Measurements from ENCODE around the gene DDB1. TPM values are rescaled to one million over a fixed set of nuclear protein-coding genes. Genes with fewer than 3 reads are reported as not detected.

Gene DDB1
- total and polyA plus RNA-seq, 9 of the 15 experiments (the other 6 are each of a cell fraction or from before 2014, with no cell fraction given): 172 to 361 (median 266) TPM

DNA sequence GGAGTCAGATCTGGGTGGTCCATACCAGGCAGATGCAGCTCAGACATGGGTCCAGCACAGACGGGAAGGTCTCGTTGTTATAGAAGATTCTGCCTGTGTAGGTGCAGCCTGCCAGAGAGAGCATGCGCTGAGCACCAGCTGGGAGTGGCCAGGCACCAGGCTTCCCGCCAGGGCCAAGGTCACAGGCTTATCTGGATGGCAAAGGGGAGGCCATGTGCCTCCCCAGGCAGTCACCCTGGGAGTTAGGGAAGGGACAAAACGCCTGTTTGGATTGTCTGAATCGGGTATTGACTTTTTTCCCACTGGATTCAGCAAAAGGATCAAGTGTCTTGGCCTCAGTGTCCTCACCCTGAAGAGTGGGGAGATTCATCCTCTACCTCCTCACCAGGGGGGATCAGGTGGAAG is 65.5 kb downstream of the DDB1 start (continued):
- TF ChIP-seq POLR2G (IDR thresholded peaks at IDR 0.05; ENCODE audit: low read depth, low read length) (0 out of 2 replicates have a peak, but pooled peaks have one; percentile 25), ZC3H4 (CRISPR knock-in tag; IDR thresholded peaks at IDR 0.05; ENCODE audit: borderline replicate concordance) (no peak), BHLHE40 (IDR thresholded peaks at IDR 0.05; ENCODE audit: low read length) (0 out of 2 replicates have a peak, but pooled peaks have one; percentile 24), POLR2A (conservative IDR thresholded peaks at IDR 0.05) (0 out of 2 replicates have a peak, but pooled peaks have one; percentile 39), MYC (IDR thresholded peaks at IDR 0.05; ENCODE audit: low read depth, low read length) (peak; percentile 89), MYC (CRISPR knock-in tag; IDR thresholded peaks at IDR 0.05; ENCODE audit: borderline replicate concordance, low read depth) (no peak), RBFOX2 (IDR thresholded peaks at IDR 0.05; ENCODE audit: low read depth, low read length) (peak; percentile 37; the same call in 1 of the 2 replicates)
- TF ChIP-seq, protein P1, sequence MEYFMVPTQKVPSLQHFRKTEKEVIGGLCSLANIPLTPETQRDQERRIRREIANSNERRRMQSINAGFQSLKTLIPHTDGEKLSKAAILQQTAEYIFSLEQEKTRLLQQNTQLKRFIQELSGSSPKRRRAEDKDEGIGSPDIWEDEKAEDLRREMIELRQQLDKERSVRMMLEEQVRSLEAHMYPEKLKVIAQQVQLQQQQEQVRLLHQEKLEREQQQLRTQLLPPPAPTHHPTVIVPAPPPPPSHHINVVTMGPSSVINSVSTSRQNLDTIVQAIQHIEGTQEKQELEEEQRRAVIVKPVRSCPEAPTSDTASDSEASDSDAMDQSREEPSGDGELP (CRISPR knock-in tag; IDR thresholded peaks at IDR 0.05; ENCODE audit: borderline replicate concordance): peak; percentile 61; the same call in 1 of the 2 replicates
- TF ChIP-seq, protein P2, sequence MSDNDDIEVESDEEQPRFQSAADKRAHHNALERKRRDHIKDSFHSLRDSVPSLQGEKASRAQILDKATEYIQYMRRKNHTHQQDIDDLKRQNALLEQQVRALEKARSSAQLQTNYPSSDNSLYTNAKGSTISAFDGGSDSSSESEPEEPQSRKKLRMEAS (CRISPR knock-in tag; IDR thresholded peaks at IDR 0.05): peak; percentile 60
- TF ChIP-seq, protein P3, sequence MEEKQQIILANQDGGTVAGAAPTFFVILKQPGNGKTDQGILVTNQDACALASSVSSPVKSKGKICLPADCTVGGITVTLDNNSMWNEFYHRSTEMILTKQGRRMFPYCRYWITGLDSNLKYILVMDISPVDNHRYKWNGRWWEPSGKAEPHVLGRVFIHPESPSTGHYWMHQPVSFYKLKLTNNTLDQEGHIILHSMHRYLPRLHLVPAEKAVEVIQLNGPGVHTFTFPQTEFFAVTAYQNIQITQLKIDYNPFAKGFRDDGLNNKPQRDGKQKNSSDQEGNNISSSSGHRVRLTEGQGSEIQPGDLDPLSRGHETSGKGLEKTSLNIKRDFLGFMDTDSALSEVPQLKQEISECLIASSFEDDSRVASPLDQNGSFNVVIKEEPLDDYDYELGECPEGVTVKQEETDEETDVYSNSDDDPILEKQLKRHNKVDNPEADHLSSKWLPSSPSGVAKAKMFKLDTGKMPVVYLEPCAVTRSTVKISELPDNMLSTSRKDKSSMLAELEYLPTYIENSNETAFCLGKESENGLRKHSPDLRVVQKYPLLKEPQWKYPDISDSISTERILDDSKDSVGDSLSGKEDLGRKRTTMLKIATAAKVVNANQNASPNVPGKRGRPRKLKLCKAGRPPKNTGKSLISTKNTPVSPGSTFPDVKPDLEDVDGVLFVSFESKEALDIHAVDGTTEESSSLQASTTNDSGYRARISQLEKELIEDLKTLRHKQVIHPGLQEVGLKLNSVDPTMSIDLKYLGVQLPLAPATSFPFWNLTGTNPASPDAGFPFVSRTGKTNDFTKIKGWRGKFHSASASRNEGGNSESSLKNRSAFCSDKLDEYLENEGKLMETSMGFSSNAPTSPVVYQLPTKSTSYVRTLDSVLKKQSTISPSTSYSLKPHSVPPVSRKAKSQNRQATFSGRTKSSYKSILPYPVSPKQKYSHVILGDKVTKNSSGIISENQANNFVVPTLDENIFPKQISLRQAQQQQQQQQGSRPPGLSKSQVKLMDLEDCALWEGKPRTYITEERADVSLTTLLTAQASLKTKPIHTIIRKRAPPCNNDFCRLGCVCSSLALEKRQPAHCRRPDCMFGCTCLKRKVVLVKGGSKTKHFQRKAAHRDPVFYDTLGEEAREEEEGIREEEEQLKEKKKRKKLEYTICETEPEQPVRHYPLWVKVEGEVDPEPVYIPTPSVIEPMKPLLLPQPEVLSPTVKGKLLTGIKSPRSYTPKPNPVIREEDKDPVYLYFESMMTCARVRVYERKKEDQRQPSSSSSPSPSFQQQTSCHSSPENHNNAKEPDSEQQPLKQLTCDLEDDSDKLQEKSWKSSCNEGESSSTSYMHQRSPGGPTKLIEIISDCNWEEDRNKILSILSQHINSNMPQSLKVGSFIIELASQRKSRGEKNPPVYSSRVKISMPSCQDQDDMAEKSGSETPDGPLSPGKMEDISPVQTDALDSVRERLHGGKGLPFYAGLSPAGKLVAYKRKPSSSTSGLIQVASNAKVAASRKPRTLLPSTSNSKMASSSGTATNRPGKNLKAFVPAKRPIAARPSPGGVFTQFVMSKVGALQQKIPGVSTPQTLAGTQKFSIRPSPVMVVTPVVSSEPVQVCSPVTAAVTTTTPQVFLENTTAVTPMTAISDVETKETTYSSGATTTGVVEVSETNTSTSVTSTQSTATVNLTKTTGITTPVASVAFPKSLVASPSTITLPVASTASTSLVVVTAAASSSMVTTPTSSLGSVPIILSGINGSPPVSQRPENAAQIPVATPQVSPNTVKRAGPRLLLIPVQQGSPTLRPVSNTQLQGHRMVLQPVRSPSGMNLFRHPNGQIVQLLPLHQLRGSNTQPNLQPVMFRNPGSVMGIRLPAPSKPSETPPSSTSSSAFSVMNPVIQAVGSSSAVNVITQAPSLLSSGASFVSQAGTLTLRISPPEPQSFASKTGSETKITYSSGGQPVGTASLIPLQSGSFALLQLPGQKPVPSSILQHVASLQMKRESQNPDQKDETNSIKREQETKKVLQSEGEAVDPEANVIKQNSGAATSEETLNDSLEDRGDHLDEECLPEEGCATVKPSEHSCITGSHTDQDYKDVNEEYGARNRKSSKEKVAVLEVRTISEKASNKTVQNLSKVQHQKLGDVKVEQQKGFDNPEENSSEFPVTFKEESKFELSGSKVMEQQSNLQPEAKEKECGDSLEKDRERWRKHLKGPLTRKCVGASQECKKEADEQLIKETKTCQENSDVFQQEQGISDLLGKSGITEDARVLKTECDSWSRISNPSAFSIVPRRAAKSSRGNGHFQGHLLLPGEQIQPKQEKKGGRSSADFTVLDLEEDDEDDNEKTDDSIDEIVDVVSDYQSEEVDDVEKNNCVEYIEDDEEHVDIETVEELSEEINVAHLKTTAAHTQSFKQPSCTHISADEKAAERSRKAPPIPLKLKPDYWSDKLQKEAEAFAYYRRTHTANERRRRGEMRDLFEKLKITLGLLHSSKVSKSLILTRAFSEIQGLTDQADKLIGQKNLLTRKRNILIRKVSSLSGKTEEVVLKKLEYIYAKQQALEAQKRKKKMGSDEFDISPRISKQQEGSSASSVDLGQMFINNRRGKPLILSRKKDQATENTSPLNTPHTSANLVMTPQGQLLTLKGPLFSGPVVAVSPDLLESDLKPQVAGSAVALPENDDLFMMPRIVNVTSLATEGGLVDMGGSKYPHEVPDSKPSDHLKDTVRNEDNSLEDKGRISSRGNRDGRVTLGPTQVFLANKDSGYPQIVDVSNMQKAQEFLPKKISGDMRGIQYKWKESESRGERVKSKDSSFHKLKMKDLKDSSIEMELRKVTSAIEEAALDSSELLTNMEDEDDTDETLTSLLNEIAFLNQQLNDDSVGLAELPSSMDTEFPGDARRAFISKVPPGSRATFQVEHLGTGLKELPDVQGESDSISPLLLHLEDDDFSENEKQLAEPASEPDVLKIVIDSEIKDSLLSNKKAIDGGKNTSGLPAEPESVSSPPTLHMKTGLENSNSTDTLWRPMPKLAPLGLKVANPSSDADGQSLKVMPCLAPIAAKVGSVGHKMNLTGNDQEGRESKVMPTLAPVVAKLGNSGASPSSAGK (IDR thresholded peaks at IDR 0.05): peak; percentile 77
